DOHH2 (cell line): Measurements from ENCODE around the gene IGLON5.

Source experiments
- EZH2phosphoT487 ChIP-seq: fragments of 200-600 bp; sonication (generic); IDR thresholded peaks from 2 replicates; pipeline ENCODE4 v1.6.1; 2017; ENCODE audit warnings: borderline replicate concordance, mild to moderate bottlenecking, antibody characterized with exemption, low read length, moderate library complexity, mixed read lengths
- TF ChIP-seq, protein P1 (sequence below): fragments of 200-600 bp; sonication (generic); IDR thresholded peaks from one replicate; pipeline ENCODE4 v1.5.1; 2014; ENCODE audit warnings: antibody characterized with exemption, mild to moderate bottlenecking, low read depth, low read length; ENCODE audit not compliant: poor library complexity, severe bottlenecking

DNA sequence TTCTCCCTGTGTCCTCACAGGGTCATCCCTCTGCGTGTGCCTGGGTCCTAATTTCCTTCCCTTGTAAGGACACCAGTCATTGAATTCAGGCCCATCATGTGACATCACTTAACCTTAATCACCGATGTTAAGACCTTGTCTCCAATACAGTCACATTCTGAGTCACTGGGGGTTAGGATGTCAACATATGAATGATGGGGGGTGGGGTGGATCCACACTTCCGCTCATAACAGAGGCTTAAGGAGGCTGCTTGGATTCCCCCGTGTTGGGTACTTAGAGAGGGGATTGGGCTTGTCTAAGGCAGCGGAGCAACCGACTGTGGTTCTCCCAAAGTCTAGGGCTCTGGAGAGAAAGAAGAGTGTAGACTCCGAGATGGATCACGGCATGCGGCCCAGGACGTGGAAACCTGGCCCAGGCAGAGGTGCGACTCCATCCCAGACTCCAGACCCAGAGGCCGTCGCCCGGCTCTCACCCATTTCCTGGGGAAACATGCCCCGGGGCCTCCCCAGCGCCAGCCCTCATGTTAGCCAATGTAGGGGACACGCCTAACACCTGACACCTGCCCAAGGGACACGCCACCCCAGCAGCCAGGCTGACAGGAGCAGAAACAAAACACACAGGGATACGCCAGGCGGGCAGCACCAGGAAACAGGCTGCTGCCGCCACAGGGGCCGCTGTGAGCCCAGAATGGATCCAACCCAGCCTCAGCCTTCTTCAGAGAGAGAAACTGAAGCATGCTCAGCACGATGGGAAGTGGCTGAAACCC, 17.1 kb upstream of the IGLON5 start:
- TF ChIP-seq, protein P1, sequence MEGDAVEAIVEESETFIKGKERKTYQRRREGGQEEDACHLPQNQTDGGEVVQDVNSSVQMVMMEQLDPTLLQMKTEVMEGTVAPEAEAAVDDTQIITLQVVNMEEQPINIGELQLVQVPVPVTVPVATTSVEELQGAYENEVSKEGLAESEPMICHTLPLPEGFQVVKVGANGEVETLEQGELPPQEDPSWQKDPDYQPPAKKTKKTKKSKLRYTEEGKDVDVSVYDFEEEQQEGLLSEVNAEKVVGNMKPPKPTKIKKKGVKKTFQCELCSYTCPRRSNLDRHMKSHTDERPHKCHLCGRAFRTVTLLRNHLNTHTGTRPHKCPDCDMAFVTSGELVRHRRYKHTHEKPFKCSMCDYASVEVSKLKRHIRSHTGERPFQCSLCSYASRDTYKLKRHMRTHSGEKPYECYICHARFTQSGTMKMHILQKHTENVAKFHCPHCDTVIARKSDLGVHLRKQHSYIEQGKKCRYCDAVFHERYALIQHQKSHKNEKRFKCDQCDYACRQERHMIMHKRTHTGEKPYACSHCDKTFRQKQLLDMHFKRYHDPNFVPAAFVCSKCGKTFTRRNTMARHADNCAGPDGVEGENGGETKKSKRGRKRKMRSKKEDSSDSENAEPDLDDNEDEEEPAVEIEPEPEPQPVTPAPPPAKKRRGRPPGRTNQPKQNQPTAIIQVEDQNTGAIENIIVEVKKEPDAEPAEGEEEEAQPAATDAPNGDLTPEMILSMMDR: no peak
- TF ChIP-seq EZH2phosphoT487: no peak
